NB4 (cell line): ENCODE measurements around the gene KIAA1549.

ENCODE experiments used
- DNase-seq: peaks from one replicate; pipeline ENCODE4 v3.0.0; 2010; ENCODE audit warnings: low read depth
- H3K4me3 ChIP-seq: one replicate; pipeline ENCODE4 v1.5.1; 2011; ENCODE audit warnings: mild to moderate bottlenecking, low read depth, low read length, moderate library complexity
- MYC ChIP-seq: IDR thresholded peaks from 2 replicates; pipeline ENCODE4 v1.6.1; 2011; ENCODE audit warnings: low read depth, low read length
- POLR2A ChIP-seq: IDR thresholded peaks from 2 replicates; pipeline ENCODE4 v1.6.1; 2011; ENCODE audit warnings: mild to moderate bottlenecking; ENCODE audit not compliant: insufficient read length; ENCODE audit errors: extremely low read depth
- TF ChIP-seq, protein P1 (sequence below): IDR thresholded peaks from 2 replicates; pipeline ENCODE4 v1.6.1; 2011; ENCODE audit warnings: low read depth, low read length
- TF ChIP-seq, protein P2 (sequence below): IDR thresholded peaks from one replicate; pipeline ENCODE4 v1.5.1; 2012; ENCODE audit warnings: low read depth, low read length

Gene KIAA1549

DNA sequence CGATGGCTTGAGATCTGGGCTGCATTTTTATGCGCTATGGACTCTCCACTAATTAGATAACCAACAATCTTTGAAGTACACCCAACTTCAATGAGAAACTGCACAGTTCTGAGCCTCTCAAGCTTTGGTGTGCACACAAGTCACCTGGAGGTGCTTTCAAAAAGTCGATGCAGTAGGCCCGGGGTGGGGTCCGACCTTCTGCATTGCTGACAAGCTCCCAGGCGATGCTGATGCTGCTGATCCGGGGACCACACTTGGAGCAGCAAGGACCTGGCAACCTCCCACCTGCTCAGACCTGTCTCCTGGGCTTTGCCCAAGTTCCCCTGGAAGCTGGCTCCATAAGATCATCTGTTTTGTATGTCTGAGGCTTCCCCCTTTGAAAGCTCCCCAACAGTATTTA, 10.7 kb downstream of the KIAA1549 start:
- TF ChIP-seq POLR2A: no peak
- no peak for TF ChIP-seq MYC
- TF ChIP-seq, protein P1, sequence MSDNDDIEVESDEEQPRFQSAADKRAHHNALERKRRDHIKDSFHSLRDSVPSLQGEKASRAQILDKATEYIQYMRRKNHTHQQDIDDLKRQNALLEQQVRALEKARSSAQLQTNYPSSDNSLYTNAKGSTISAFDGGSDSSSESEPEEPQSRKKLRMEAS: no peak
- TF ChIP-seq, protein P2, sequence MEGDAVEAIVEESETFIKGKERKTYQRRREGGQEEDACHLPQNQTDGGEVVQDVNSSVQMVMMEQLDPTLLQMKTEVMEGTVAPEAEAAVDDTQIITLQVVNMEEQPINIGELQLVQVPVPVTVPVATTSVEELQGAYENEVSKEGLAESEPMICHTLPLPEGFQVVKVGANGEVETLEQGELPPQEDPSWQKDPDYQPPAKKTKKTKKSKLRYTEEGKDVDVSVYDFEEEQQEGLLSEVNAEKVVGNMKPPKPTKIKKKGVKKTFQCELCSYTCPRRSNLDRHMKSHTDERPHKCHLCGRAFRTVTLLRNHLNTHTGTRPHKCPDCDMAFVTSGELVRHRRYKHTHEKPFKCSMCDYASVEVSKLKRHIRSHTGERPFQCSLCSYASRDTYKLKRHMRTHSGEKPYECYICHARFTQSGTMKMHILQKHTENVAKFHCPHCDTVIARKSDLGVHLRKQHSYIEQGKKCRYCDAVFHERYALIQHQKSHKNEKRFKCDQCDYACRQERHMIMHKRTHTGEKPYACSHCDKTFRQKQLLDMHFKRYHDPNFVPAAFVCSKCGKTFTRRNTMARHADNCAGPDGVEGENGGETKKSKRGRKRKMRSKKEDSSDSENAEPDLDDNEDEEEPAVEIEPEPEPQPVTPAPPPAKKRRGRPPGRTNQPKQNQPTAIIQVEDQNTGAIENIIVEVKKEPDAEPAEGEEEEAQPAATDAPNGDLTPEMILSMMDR: no peak
- no peak for DNase-seq

DNA sequence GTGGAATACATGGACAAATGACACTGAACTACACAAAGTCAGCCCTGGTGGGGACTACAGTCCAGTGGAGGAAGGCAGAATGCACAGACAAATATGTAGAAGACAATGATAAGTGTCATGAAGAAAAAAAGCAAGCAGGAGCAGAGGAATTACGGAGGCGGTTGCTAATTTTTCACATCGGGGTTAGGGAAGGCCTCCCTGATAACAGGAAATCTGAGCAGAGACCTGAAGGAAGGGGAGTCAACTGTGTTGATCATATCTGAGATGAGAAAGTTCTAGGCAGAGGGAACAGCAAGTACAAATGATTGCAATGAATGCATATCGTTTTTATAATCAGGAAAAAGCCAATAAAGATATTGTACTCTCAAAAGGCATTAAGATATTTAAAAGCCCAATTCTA, 14.0 kb downstream of the KIAA1549 start:
- no peak for DNase-seq
- TF ChIP-seq, protein P2: no peak
- TF ChIP-seq MYC: no peak
- TF ChIP-seq, protein P1: no peak
- TF ChIP-seq POLR2A: no peak
- H3K4me3 ChIP-seq: no peak overlapping the region

More for the DNA sequence above, 10.7 kb downstream of the KIAA1549 start:
- no peak overlapping the region for H3K4me3 ChIP-seq

DNA sequence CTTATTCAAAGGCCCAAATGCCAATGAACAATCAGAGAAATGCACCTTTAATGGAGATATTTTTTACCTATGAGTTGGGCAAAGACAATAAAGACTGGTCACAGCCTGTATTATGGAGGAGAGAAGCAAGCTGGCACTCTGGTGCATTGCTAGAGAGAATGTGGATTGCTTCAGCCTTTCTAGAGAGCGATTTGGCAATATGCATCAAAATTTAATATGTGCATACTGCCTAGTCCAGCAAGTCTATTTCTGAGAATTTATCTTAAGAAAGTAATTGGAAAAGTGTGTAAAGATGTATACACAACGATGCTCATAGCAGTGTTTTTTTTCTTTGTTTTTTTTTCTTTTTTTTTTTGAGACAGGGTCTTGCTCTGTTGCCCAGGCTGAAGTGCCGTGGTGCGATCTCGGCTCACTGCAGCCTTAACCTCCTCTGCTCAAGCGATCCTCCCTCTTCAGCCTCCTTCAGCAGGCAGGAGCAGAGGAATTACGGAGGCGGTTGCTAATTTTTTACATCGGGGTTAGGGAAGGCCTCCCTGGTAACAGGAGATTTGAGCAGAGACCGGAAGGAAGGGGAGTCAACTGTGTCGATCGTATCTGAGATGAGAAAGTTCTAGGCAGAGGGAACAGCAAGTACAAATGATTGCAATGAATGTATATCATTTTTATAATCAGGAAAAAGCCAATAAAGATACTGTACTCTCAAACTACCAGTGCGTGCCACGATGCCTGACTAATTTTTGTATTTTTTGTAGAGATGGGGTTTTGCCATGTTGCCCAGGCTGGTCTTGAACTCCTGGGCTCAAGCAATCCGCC, 16.4 kb downstream of the KIAA1549 start:
- H3K4me3 ChIP-seq: no peak overlapping the region
- DNase-seq: no peak
- TF ChIP-seq, protein P2: no peak
- TF ChIP-seq MYC (no peak), POLR2A (no peak)
- TF ChIP-seq, protein P1: no peak

DNA sequence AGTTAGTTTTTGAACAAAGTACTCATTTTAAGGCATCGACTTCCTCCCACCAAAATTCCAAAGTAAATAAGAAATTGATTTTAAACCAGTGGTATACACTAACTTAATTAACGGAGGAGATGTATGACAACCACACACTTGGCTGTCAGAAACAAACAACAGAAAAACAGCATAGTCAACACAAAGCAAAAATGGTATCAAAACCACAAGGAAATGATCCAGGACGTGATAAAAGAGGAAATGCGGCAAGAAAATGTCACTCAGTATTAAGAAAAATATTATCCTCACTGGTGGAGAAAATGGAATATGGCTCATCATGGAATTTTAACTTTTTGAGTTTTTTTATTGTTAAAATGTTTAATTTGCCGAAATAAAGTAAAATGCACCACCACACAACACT, 17.5 kb downstream of the KIAA1549 start:
- H3K4me3 ChIP-seq: no peak overlapping the region
- TF ChIP-seq, protein P1: no peak
- TF ChIP-seq POLR2A (no peak), MYC (no peak)
- TF ChIP-seq, protein P2: no peak
- DNase-seq: no peak

DNA sequence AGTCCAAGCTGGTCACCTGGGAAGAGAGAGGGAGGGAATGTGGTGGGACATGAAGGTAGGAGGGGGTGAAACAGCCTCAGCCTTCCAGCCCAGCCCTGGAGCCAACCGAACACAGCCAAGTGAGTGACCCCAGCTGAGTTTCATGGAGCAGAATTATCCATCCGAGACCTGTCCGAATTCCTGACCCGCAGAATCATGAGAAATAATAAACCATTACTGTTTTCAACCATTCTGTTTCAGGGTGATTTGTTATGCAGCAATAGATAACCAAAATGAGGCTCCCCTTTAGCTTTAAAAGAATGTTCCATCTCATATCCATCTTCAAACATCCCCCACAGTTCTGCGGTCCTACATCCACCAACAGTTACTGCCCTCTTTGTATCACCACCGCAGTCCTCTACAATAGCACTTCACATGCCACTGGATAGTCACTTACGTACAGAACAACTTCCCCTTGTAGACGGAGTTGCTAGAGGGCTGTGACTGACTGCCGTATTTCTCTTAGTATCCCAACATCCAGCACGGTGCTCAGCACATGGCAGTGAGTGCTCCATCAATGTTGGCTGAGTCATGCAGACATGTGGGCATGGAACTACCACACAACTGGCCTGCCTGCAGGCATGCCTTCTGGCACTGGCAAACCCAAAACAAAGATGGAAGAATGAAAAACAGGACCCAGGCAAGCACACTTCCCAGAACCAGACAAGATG, 18.5 kb downstream of the KIAA1549 start:
- TF ChIP-seq, protein P2: no peak
- TF ChIP-seq MYC: no peak
- TF ChIP-seq POLR2A: no peak
- TF ChIP-seq, protein P1: no peak
- DNase-seq: peak; percentile 38
- H3K4me3 ChIP-seq: no peak overlapping the region
